ENCODE measurements around the gene SPRY4. TPM values are rescaled to one million over a fixed set of nuclear protein-coding genes. Genes with fewer than 3 reads are reported as not detected.

Gene SPRY4
- total and polyA plus RNA-seq, 2 of the 13 experiments (the other 11 are each of a cell fraction or from before 2014, with no cell fraction given): 8.9 to 17.8 TPM

DNA sequence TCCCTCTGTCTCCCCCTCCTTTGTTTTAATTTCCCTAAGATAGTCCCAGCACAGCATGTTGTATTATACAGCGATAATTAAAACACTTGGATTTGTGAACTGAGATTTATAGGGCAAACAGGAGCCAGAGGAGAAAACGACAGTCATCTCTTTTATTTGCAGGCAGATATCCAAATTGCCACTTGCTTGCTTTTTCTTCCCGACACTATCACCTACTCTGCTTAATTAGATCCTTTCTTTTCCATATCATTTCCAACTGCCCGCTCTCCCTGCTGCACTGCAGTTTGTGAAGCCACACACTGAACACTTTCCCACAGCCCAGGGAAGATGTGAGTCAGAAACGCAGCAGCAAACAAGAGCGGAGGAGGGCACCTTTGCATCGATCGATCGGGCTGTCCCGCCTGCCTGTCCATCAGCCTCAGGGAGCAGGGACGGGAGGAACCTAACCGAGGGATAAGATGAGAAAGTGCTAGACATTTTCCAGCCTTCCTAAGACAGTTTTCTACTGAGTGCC, 35.8 kb upstream of the SPRY4 start (continued):
- TF ChIP-seq, protein P1, sequence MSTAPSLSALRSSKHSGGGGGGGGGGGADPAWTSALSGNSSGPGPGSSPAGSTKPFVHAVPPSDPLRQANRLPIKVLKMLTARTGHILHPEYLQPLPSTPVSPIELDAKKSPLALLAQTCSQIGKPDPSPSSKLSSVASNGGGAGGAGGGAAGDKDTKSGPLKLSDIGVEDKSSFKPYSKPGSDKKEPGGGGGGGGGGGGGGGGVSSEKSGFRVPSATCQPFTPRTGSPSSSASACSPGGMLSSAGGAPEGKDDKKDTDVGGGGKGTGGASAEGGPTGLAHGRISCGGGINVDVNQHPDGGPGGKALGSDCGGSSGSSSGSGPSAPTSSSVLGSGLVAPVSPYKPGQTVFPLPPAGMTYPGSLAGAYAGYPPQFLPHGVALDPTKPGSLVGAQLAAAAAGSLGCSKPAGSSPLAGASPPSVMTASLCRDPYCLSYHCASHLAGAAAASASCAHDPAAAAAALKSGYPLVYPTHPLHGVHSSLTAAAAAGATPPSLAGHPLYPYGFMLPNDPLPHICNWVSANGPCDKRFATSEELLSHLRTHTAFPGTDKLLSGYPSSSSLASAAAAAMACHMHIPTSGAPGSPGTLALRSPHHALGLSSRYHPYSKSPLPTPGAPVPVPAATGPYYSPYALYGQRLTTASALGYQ (CRISPR knock-in tag; IDR thresholded peaks at IDR 0.05): peak; percentile 73; the same call in 1 of the 2 replicates
- TF ChIP-seq ZBTB42 (CRISPR knock-in tag; IDR thresholded peaks at IDR 0.05) (no peak), REPIN1 (CRISPR knock-in tag; IDR thresholded peaks at IDR 0.05; ENCODE audit: borderline replicate concordance, low read depth) (peak; percentile 40; the same call in 1 of the 2 replicates), ZC3H13 (CRISPR knock-in tag; IDR thresholded peaks at IDR 0.05) (0 out of 2 replicates have a peak, but pooled peaks have one; percentile 43), TARDBP (CRISPR knock-in tag; IDR thresholded peaks at IDR 0.05) (peak; percentile 82; the same call in 1 of the 2 replicates), JUN (CRISPR knock-in tag; IDR thresholded peaks at IDR 0.05) (peak; percentile 73; the same call in 1 of the 2 replicates), TMF1 (CRISPR knock-in tag; IDR thresholded peaks at IDR 0.05; ENCODE audit: low read depth) (no peak), ZFP90 (CRISPR knock-in tag; IDR thresholded peaks at IDR 0.05; ENCODE audit: borderline replicate concordance) (0 out of 2 replicates have a peak, but pooled peaks have one; percentile 49), NFYC (CRISPR knock-in tag; IDR thresholded peaks at IDR 0.05) (0 out of 2 replicates have a peak, but pooled peaks have one; percentile 12), SKI (IDR thresholded peaks at IDR 0.05; ENCODE audit: partially characterized antibody) (peak; percentile 36), HOXA5 (CRISPR knock-in tag; IDR thresholded peaks at IDR 0.05) (0 out of 2 replicates have a peak, but pooled peaks have one; percentile 45), NKX3-1 (CRISPR knock-in tag; IDR thresholded peaks at IDR 0.05) (peak; percentile 16; the same call in 1 of the 2 replicates), CCDC6 (CRISPR knock-in tag; IDR thresholded peaks at IDR 0.05) (peak; percentile 81; the same call in 1 of the 2 replicates), ZNF468 (CRISPR knock-in tag; IDR thresholded peaks at IDR 0.05) (no peak), ZNF777 (CRISPR knock-in tag; IDR thresholded peaks at IDR 0.05) (no peak), ZNF136 (CRISPR knock-in tag; IDR thresholded peaks at IDR 0.05; ENCODE audit: low read depth) (no peak), RFXANK (CRISPR knock-in tag; IDR thresholded peaks at IDR 0.05) (no peak), ISX (CRISPR knock-in tag; conservative IDR thresholded peaks at IDR 0.05) (no peak), GZF1 (CRISPR knock-in tag; IDR thresholded peaks at IDR 0.05) (0 out of 2 replicates have a peak, but pooled peaks have one; percentile 41), ZNF724P (CRISPR knock-in tag; IDR thresholded peaks at IDR 0.05; ENCODE audit: borderline replicate concordance) (0 out of 2 replicates have a peak, but pooled peaks have one; percentile 31), ELF1 (CRISPR knock-in tag; IDR thresholded peaks at IDR 0.05) (peak; percentile 52; the same call in 1 of the 2 replicates)
- TF ChIP-seq, protein P2, sequence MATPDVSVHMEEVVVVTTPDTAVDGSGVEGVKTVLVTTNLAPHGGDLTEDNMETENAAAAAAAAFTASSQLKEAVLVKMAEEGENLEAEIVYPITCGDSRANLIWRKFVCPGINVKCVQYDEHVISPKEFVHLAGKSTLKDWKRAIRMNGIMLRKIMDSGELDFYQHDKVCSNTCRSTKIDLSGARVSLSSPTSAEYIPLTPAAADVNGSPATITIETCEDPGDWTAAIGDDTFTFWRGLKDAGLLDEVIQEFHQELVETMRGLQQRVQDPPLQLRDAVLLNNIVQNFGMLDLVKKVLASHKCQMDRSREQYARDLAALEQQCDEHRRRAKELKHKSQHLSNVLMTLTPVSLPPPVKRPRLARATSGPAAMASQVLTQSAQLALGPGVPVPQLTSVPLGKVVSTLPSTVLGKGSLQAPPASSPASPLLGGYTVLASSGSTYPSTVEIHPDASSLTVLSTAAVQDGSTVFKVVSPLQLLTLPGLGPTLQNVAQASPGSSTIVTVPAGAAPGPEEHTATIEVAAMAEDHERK (CRISPR knock-in tag; IDR thresholded peaks at IDR 0.05; ENCODE audit: low read depth): no peak
- TF ChIP-seq, protein P3, sequence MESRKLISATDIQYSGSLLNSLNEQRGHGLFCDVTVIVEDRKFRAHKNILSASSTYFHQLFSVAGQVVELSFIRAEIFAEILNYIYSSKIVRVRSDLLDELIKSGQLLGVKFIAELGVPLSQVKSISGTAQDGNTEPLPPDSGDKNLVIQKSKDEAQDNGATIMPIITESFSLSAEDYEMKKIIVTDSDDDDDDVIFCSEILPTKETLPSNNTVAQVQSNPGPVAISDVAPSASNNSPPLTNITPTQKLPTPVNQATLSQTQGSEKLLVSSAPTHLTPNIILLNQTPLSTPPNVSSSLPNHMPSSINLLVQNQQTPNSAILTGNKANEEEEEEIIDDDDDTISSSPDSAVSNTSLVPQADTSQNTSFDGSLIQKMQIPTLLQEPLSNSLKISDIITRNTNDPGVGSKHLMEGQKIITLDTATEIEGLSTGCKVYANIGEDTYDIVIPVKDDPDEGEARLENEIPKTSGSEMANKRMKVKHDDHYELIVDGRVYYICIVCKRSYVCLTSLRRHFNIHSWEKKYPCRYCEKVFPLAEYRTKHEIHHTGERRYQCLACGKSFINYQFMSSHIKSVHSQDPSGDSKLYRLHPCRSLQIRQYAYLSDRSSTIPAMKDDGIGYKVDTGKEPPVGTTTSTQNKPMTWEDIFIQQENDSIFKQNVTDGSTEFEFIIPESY (CRISPR knock-in tag; IDR thresholded peaks at IDR 0.05): peak; percentile 56; the same call in 1 of the 2 replicates

Measured in HepG2 (cell line).